Brain microvascular endothelial cell (primary cell): ENCODE measurements around the gene CEP112.

Experiments
- DNase-seq: peaks from one replicate; pipeline ENCODE4 v3.0.0-alpha.2; 2020
- H3K27ac ChIP-seq: fragments of 250-450 bp; sonication (Bioruptor Pico); 2 replicates; pipeline ENCODE4 v1.5.1; 2020; ENCODE audit warnings: mild to moderate bottlenecking, moderate library complexity
- H3K27me3 ChIP-seq: fragments of 250-450 bp; sonication (Bioruptor Pico); replicated peaks from 2 replicates; pipeline ENCODE4 v1.5.1; 2020; ENCODE audit warnings: mild to moderate bottlenecking
- H3K36me3 ChIP-seq: fragments of 250-450 bp; sonication (Bioruptor Pico); replicated peaks from 2 replicates; pipeline ENCODE4 v1.5.1; 2020; ENCODE audit warnings: mild to moderate bottlenecking
- H3K4me3 ChIP-seq: 2 replicates; pipeline ENCODE4 v1.5.1; 2011; ENCODE audit warnings: low read depth, mild to moderate bottlenecking, control low read depth, low read length, moderate library complexity
- CTCF ChIP-seq: IDR thresholded peaks from 2 replicates; pipeline ENCODE4 v1.5.1; 2011; ENCODE audit warnings: low read depth, mild to moderate bottlenecking, moderate library complexity, low read length, control low read depth, inconsistent platforms; ENCODE audit errors: missing control alignments
- in situ Hi-C: cut with HindIII; loops from 2 replicates; pipeline ENCODE4 v1.10.0; 2017; ENCODE audit warnings: low sequenced_read_pairs, low pct_ligation_motif_present

Gene CEP112

GRCh38 chr17:65799454-65799853 lies 392.5 kb downstream of the CEP112 start:
- Histone ChIP-seq H3K4me3 (no peak overlapping the region), H3K27me3 (no peaks in the 10 kb centered on the region), H3K27ac (no peak overlapping the region), H3K36me3 (no peaks in the 10 kb centered on the region)
- in situ Hi-C loops: no loop called here
- DNase-seq: no peak
- no peak for TF ChIP-seq CTCF

GRCh38 chr17:65797809-65798208 lies 394.1 kb downstream of the CEP112 start:
- no peaks in the 10 kb centered on the region for H3K36me3 ChIP-seq
- no peak overlapping the region for H3K4me3 ChIP-seq
- no peaks in the 10 kb centered on the region for H3K27me3 ChIP-seq
- DNase-seq: no peak
- peak; percentile 61 for TF ChIP-seq CTCF
- no peak overlapping the region for H3K27ac ChIP-seq
- in situ Hi-C loops: no loop called here

DNA sequence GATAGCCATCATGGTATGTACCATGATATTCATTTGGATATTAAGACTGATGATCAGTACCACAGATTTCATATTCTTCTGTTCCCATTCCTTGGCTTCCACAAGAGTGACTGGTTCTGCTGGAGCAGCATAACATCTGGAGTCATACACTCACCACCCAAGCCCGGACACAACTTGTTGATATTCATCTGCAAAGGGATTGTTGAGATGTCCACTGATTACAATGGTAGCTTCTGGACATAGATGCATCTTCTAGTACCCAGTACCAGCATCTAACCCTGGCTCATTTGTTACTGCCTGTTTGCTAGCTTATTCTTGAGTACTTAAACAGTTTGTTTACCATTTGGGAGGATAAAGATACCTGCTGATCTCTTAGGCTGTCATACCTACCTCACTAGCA lies 394.8 kb downstream of the CEP112 start:
- Histone ChIP-seq H3K27ac (no peak overlapping the region), H3K27me3 (no peaks in the 10 kb centered on the region), H3K4me3 (no peak overlapping the region), H3K36me3 (no peaks in the 10 kb centered on the region)
- no peak for TF ChIP-seq CTCF
- in situ Hi-C loops: no loop called here
- DNase-seq: no peak

DNA sequence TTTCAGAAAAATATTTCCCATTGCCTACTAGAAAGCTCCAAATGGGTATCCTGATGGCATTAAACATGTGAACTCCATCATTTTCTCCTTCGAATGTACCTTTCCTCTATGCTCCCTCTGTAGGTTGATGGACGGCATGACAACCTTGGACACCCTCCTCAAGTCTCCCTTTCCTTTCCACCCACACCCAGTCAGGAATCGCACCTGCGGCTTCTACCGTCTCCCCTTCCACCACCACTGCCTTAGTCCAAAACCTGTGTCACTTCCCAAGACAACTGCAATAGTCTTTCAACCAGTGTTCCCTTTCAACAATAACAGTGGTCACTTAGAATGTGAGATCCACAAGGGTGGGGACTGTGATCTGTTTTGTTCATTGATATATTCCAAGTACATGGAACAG lies 397.4 kb downstream of the CEP112 start:
- Histone ChIP-seq H3K36me3 (no peaks in the 10 kb centered on the region), H3K27ac (no peak overlapping the region), H3K27me3 (no peaks in the 10 kb centered on the region), H3K4me3 (no peak overlapping the region)
- TF ChIP-seq CTCF: peak; percentile 77
- in situ Hi-C loops: no loop called here
- DNase-seq: peak; percentile 11

- in situ Hi-C loops: no loop called here
- H3K27me3 ChIP-seq: no peaks in the 10 kb centered on the region
- no peak for DNase-seq
- no peaks in the 10 kb centered on the region for H3K36me3 ChIP-seq
- TF ChIP-seq CTCF: no peak
- no peak overlapping the region for H3K27ac ChIP-seq
- no peak overlapping the region for H3K4me3 ChIP-seq
These were observed 401.7 kb downstream of the CEP112 start for GRCh38 chr17:65790241-65790640.

DNA sequence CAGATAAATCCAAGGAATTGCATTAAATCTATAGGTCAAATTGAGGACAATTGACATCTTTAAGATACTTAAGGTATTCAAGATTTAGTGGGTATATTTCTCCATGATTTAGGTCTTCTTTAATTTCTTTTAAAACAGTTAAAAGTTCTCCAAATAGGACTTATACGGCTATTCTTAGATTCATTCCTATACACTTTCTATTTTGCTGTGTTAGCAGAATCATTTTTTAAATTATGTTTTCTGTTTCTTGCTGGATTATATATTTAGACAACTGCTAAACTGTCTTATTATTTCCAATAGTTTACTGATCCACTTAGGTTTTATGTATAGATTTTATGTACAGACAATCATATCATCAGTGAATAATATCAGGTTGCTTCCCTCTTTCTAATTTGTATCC lies 404.4 kb downstream of the CEP112 start:
- no peak for DNase-seq
- in situ Hi-C loops: no loop called here
- H3K4me3 ChIP-seq: no peak overlapping the region

More for the DNA sequence above, 404.4 kb downstream of the CEP112 start:
- Histone ChIP-seq H3K27ac (no peak overlapping the region), H3K27me3 (no peaks in the 10 kb centered on the region), H3K36me3 (no peaks in the 10 kb centered on the region)
- TF ChIP-seq CTCF: no peak
